K562 (cell line): ENCODE results near the gene CLDN20. TPM values are rescaled to one million over a fixed set of nuclear protein-coding genes. Genes with fewer than 3 reads are reported as not detected.

Experiments used
- ATAC-seq: fragments of 200-7000 bp; cut with Tn5 transposase; 3 replicates; pipeline ENCODE4 v1.9.1; 2020; ENCODE audit warnings: moderate library complexity
- BruUV-seq: library from RNA; stranded (reverse); fragments of 400-500 nt; replicated peaks from 2 replicates; lab custom pipeline; 2021; lab: Mats Ljungman, UMichigan
- CTCF ChIA-PET: fragments of 300-600 bp; formaldehyde crosslinking; extraction: SDS; loops from one replicate; lab custom pipeline; 2021; ENCODE audit warnings: low intra/inter-chr PET ratio; lab: Yijun Ruan, JAX
- POLR2A ChIA-PET: fragments of 300-600, 350-650 bp; sonication (Branson Sonifier 250); formaldehyde crosslinking; extraction: SDS; loops from one replicate; lab custom pipeline; 2021; ENCODE audit warnings: antibody characterized with exemption, inconsistent platforms; lab: Yijun Ruan, JAX
- DNase-seq, 4 experiments: peaks; one replicate each; pipeline versions ENCODE4 v3.0.0 to v3.0.0-alpha.2; 2011 to 2018; ENCODE audit warnings: low spot score in 3 of 4, mixed read lengths in 3 of 4; ENCODE audit errors: extremely low read depth in 1 of 4
- FAIRE-seq: peaks from 2 replicates; lab custom pipeline; 2011; peaks lifted over from hg19 to GRCh38; lab: Jason Lieb, UNC
- H2AFZ ChIP-seq: 2 replicates; pipeline ENCODE4 v1.6.0; 2011; ENCODE audit warnings: low read depth, low read length, control low read depth, inconsistent platforms
- H3K27ac ChIP-seq: fragments of 200-600 bp; 3 replicates; pipeline ENCODE4 v1.8.0; 2011; ENCODE audit warnings: low read depth, mild to moderate bottlenecking, control low read depth, inconsistent platforms, low read length, moderate library complexity, mixed read lengths; ENCODE audit errors: extremely low read depth
- H3K27me3 ChIP-seq, 2 experiments: fragments of 300-600 bp in 1 of 2; 2 replicates in 1 of 2; 3 replicates in 1 of 2; pipeline versions ENCODE4 v1.6.0 to v1.8.0; 2011; ENCODE audit warnings: inconsistent platforms in 2 of 2, low read length in 2 of 2, mild to moderate bottlenecking in 1 of 2, mixed read lengths in 1 of 2, moderate library complexity in 1 of 2; ENCODE audit not compliant: control insufficient read depth in 2 of 2, insufficient read depth in 2 of 2
- H3K36me3 ChIP-seq: fragments of 300-600 bp; 3 replicates; pipeline ENCODE4 v1.8.0; 2011; ENCODE audit warnings: mild to moderate bottlenecking, low read length, inconsistent platforms; ENCODE audit not compliant: control insufficient read depth, insufficient read depth
- H3K4me1 ChIP-seq, 2 experiments: fragments of 200-600 bp in 1 of 2; replicated peaks in 1 of 2; 2 replicates in 1 of 2; 3 replicates in 1 of 2; pipeline versions ENCODE4 v1.5.1 to v1.8.0; 2011; ENCODE audit warnings: inconsistent platforms in 2 of 2, low read length in 2 of 2, mild to moderate bottlenecking in 1 of 2, mixed read lengths in 1 of 2, moderate library complexity in 1 of 2; ENCODE audit not compliant: control insufficient read depth in 2 of 2, insufficient read depth in 2 of 2
- H3K4me2 ChIP-seq: 2 replicates; pipeline ENCODE4 v1.6.1; 2011; ENCODE audit warnings: low read length, control low read depth, inconsistent platforms, mixed read lengths; ENCODE audit not compliant: insufficient read depth
- H3K4me3 ChIP-seq: fragments of 200-600 bp; sonication (generic), shearing (Covaris generic); 2 replicates; pipeline ENCODE4 v1.5.1; 2016; ENCODE audit warnings: control low read depth, inconsistent platforms
- H3K79me2 ChIP-seq: fragments of 200-600 bp; 3 replicates; pipeline ENCODE4 v1.8.0; 2011; ENCODE audit warnings: low read length, inconsistent platforms; ENCODE audit not compliant: control insufficient read depth, insufficient read depth
- H3K9ac ChIP-seq, 2 experiments: 2 replicates each; pipeline versions ENCODE4 v1.6.0 to v1.6.1; 2011; ENCODE audit warnings: low read depth in 2 of 2, low read length in 2 of 2, control low read depth in 1 of 2, inconsistent platforms in 1 of 2, mild to moderate bottlenecking in 1 of 2, mixed read lengths in 1 of 2; ENCODE audit not compliant: insufficient read depth in 1 of 2
- H3K9me1 ChIP-seq: one replicate; pipeline ENCODE4 v1.6.0; 2011; ENCODE audit warnings: inconsistent platforms, mild to moderate bottlenecking, low read length, moderate library complexity; ENCODE audit not compliant: control insufficient read depth, insufficient read depth
- H3K9me3 ChIP-seq: replicated peaks from 2 replicates; pipeline ENCODE4 v1.5.1; 2011; ENCODE audit warnings: low read depth, low read length, inconsistent platforms; ENCODE audit not compliant: control insufficient read depth, insufficient read depth
- H4K20me1 ChIP-seq: replicated peaks from 2 replicates; pipeline ENCODE4 v1.6.1; 2011; ENCODE audit warnings: low read length, inconsistent platforms, mixed read lengths; ENCODE audit not compliant: control insufficient read depth, insufficient read depth
- C11orf30 ChIP-seq: fragments of 450-650 bp; IDR thresholded peaks from 2 replicates; pipeline ENCODE4 v1.6.1; 2016; ENCODE audit warnings: low read depth, mild to moderate bottlenecking
- ZNF316 ChIP-seq: fragments of 450-650 bp; IDR thresholded peaks from 2 replicates; pipeline ENCODE4 v1.6.1; 2016
- ZNF407 ChIP-seq: fragments of 450-650 bp; IDR thresholded peaks from 2 replicates; pipeline ENCODE4 v1.6.1; 2016; ENCODE audit warnings: low read depth
- WGBS: fragments of 100-300 bp; shearing (Covaris generic); methylation state at CpG from one replicate; pipeline ENCODE4 v1.1.6; 2016; ENCODE audit warnings: low coverage, mixed read lengths; ENCODE audit not compliant: insufficient coverage; ENCODE audit errors: missing lambda C conversion rate; 5-methylcytosine and 5-hydroxymethylcytosine counted together
- in situ Hi-C: fragments of 300-500 bp; cut with MboI; formaldehyde crosslinking; loops from 4 replicates; pipeline ENCODE4 v1.15.0; 2018; ENCODE audit warnings: inconsistent platforms, mixed read lengths
- intact Hi-C: fragments of 100-400 bp; cut with micrococcal nuclease; formaldehyde crosslinking; loops from 2 replicates; pipeline ENCODE4 v1.14.2; 2022
- polyA plus RNA-seq, 8 experiments: library from polyadenylated mRNA; depleted of rRNA in 4 of 8; stranded (reverse) in 5 of 8; unstranded in 3 of 8; fragments of >200 nt; fragmentation: Nextera tagmentation in 2 of 8; fragmentation: Illumina TruSeq in 1 of 8; extraction: Ambion mirVana in 2 of 8; extraction: Trizol in 1 of 8; gene quantifications; 2 replicates each; pipeline versions ENCODE4 v1.2.1 to v1.2.3, GENCODE V29; 2011 to 2014; ENCODE audit warnings: inconsistent platforms in 1 of 8, missing spikeins in 1 of 8
- total RNA-seq, 7 experiments: library from RNA; depleted of rRNA in 6 of 7; stranded (reverse); fragments of >200 nt in 6 of 7; fragmentation: Illumina TruSeq in 2 of 7; extraction: Trizol in 2 of 7; gene quantifications; 2 replicates each; pipeline versions ENCODE4 v1.2.1 to v1.2.3, GENCODE V29; 2011 to 2021; ENCODE audit warnings: low replicate concordance in 1 of 7

CLDN20 gene
- total and polyA plus RNA-seq, 9 of the 15 experiments (the other 6 are each of a cell fraction or from before 2014, with no cell fraction given), result not detected

- no peak overlapping the region for H2AFZ ChIP-seq
- peaks cover 2% of the 10 kb centered on the region for H3K9me1 ChIP-seq
- DNase-seq (no peak), ATAC-seq (no peak), FAIRE-seq (no peak)
- H3K27ac ChIP-seq, result no peak overlapping the region
- intact Hi-C loops (no loop called here), in situ Hi-C loops (no loop called here)
- H3K9ac ChIP-seq, result no peak overlapping the region
- H3K4me3 ChIP-seq, result no peak overlapping the region
- H3K4me1 ChIP-seq, result peaks cover 0 to 3% of the 10 kb centered on the region in 2 experiments; a peak in 1 of 5 replicates
- BruUV-seq, result no TSS peak
- no peaks in the 10 kb centered on the region for H3K79me2 ChIP-seq
- H3K36me3 ChIP-seq, result peaks cover 94% of the 10 kb centered on the region; the same call in 2 of the 3 replicates
- H3K4me2 ChIP-seq, result no peak overlapping the region
- WGBS, result 94% methylated on average over 12 of the region's 13 CpGs
- no peaks in the 10 kb centered on the region for H3K9me3 ChIP-seq
- no peaks in the 10 kb centered on the region for H4K20me1 ChIP-seq
- peak; percentile 36; the same call in 1 of the 2 replicates for TF ChIP-seq ZNF316
- peak; percentile 27; the same call in 1 of the 2 replicates for TF ChIP-seq C11orf30
- no peak for TF ChIP-seq ZNF407
- ChIA-PET POLR2A (no interaction called here), CTCF (no interaction called here)
- no peaks in the 10 kb centered on the region for H3K27me3 ChIP-seq
These were observed 7.6 kb upstream of the CLDN20 start for GRCh38 chr6:155256122-155256795.
